ENCODE measurements around the gene KLHL14.

GRCh38 chr18:32732165-32732564, 40.7 kb downstream of the KLHL14 start:
- TF ChIP-seq CTCF (conservative IDR thresholded peaks at IDR 0.05; ENCODE audit: low read length), result no peak
- TF ChIP-seq EZH2phosphoT487 (IDR thresholded peaks at IDR 0.05; ENCODE audit: borderline replicate concordance, low read depth, low read length), result no peak

All from OCI-LY7 (cell line).